ENCODE results near the gene SPOCK1. TPM values are rescaled to one million over a fixed set of nuclear protein-coding genes. Genes with fewer than 3 reads are reported as not detected.

Gene SPOCK1
- total and polyA plus RNA-seq, 2 donors (not counting 3 experiments of a cell fraction or from before 2014, with no cell fraction given): 144 to 280 TPM

GRCh38 chr5:137054792-137055191 is 444.3 kb downstream of the SPOCK1 start:
- POLR2A ChIA-PET: no interaction called here
- Histone ChIP-seq H3K79me2 (ENCODE audit: control insufficient read depth, insufficient read depth, low read length) (no peaks in the 10 kb centered on the region), H4K20me1 (replicated peaks; ENCODE audit: control insufficient read depth, extremely low read depth, insufficient read depth, low read length) (no peaks in the 10 kb centered on the region), H3K4me3 (replicated peaks in 1 of 3; ENCODE audit: insufficient read depth in 1 of 3, low read depth in 1 of 3, low read length in 3 of 3) (no peak overlapping the region), H2AFZ (ENCODE audit: low read depth, low read length) (no peak overlapping the region), H3K4me1 (ENCODE audit: control insufficient read depth, extremely low read depth, insufficient read depth, low read length) (no peaks in the 10 kb centered on the region), H3K36me3 (ENCODE audit: control insufficient read depth in 2 of 2, extremely low read depth in 1 of 2, insufficient read depth in 2 of 2, low read length in 2 of 2) (no peaks in the 10 kb centered on the region), H3K27me3 (ENCODE audit: control insufficient read depth in 2 of 2, insufficient read depth in 2 of 2, low read length in 2 of 2) (no peaks in the 10 kb centered on the region), H3K27ac (ENCODE audit: insufficient read depth, low read depth, low read length) (no peak overlapping the region), H3K9me3 (replicated peaks; ENCODE audit: control insufficient read depth, insufficient read depth, low read length) (no peaks in the 10 kb centered on the region), H3K9ac (replicated peaks; ENCODE audit: extremely low read depth, insufficient read depth, low read length) (no peak overlapping the region), H3K4me2 (ENCODE audit: insufficient read depth, low read length) (no peak overlapping the region), H3K9me1 (replicated peaks; ENCODE audit: control insufficient read depth, extremely low read depth, insufficient read depth, low read length) (no peaks in the 10 kb centered on the region)
- intact Hi-C loops (cut with micrococcal nuclease): no loop called here
- no TSS peak for BruUV-seq (replicated peaks)
- no peak for DNase-seq (ENCODE audit: low read depth, low spot score)
- TF ChIP-seq EZH2 (IDR thresholded peaks at IDR 0.05; ENCODE audit: borderline replicate concordance, low read depth, low read length, severe bottlenecking) (no peak), JUN (IDR thresholded peaks at IDR 0.05; ENCODE audit: borderline replicate concordance, insufficient read depth, insufficient read length, low read depth) (no peak), FOS (IDR thresholded peaks at IDR 0.05; ENCODE audit: borderline replicate concordance, insufficient read depth, low read length) (no peak), POLR2A (IDR thresholded peaks at IDR 0.05; ENCODE audit: low read depth, low read length) (no peak), CTCF (IDR thresholded peaks at IDR 0.05; ENCODE audit: extremely low read depth in 1 of 2, insufficient read depth in 1 of 2, low read depth in 1 of 2, low read length in 2 of 2) (no peak), POLR2AphosphoS5 (IDR thresholded peaks at IDR 0.05; ENCODE audit: insufficient read depth, low read depth, low read length) (no peak), GATA2 (IDR thresholded peaks at IDR 0.05; ENCODE audit: insufficient read depth, insufficient read length, low read depth, low read length) (no peak), MYC (IDR thresholded peaks at IDR 0.05; ENCODE audit: low read depth, low read length) (no peak), MAX (IDR thresholded peaks at IDR 0.05; ENCODE audit: insufficient read depth, insufficient read length) (no peak)
- no peak for FAIRE-seq
- CTCF ChIA-PET: no interaction called here
- dilution Hi-C loops (cut with MboI; ENCODE audit: extremely low pct_ligation_motif_present, low sequenced_read_pairs): no loop called here

All from endothelial cell of umbilical vein (primary cell).